GM11168 (cell line): ENCODE measurements around the gene CMC1.

Experiments used
- in situ Hi-C: fragments of 300-500 bp; cut with MboI; formaldehyde crosslinking; loops from one replicate; pipeline ENCODE4 v1.12.0; 2022; ENCODE audit warnings: low sequenced_read_pairs; ENCODE audit not compliant: unreplicated experiment

Gene CMC1

DNA sequence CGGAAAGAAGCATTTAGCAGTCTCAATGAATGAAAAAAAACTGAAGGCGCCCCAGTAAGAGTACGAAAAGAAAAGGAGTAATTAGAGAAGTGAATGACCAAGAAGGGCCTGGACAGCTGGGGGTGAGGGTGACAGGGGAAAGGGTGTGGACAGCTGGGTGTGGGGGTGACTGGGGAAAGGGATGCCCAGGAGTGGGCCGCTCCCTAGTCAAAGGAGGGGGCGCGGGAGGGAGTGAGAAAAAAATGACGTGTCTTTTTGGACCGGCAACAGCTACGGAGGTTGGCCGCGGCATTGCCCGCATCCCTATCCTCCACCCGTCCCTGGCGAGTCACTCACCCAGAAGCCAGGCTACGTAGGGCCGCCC is 106.8 kb downstream of the CMC1 start:
- in situ Hi-C loops, result loop anchor here (10.0 kb wide), 1 partner anchor 643 kb away; no protein-coding TSS in a partner anchor

DNA sequence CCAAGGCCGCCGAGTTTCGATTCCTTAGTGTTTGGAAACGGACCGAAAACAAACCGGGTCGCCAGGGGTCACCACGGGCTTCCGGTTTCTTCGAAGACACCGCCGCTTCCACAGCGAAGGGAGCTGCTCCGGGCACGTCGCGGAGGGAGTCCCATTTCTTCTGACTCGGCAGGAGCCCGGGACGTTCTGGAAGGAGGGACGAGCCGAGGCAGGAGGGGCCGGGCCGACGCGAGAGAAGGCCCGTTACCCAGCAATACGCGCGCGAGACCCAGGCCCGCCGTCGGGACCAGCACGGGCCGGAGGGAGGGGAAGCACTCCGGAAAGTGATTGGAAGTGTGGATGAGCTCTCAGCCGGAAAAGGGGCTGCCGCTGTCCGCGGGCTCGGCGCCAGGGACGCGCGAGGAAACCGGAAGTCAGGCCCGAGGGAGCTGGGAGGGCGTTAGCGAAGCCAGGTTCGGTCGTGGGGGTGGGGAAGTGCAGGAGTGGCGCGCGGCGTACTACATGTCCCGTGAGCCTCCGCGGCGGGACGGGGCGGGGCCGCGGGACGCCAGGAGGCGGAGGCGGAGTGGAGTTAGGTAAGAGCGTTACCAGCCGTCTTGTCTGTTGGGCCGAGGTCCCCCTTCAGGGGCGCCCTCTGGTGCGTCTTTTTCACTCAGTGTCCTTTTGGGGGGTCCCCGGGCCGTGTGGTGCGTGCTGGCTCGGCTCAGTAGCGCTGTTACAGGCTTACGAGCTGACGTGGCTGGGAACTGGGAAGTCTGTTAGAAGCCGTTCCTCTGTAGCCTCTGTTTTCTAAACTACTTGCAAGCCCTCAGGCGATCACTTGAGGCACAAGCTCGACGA is 107.4 kb downstream of the CMC1 start, which contains the start of the genes AZI2 and ZCWPW2:
Gene AZI2, minus strand, starts transcription at position 196 of the 840 bp plus-strand sequence. CDS start 8,207 bp downstream, outside the sequence.
Gene ZCWPW2, plus strand, starts transcription at position 93 of the 840 bp plus-strand sequence. CDS start 64,348 bp downstream, outside the sequence.
- in situ Hi-C loops, result loop anchor here (10.0 kb wide), 1 partner anchor 644 kb away; no protein-coding TSS in a partner anchor

DNA sequence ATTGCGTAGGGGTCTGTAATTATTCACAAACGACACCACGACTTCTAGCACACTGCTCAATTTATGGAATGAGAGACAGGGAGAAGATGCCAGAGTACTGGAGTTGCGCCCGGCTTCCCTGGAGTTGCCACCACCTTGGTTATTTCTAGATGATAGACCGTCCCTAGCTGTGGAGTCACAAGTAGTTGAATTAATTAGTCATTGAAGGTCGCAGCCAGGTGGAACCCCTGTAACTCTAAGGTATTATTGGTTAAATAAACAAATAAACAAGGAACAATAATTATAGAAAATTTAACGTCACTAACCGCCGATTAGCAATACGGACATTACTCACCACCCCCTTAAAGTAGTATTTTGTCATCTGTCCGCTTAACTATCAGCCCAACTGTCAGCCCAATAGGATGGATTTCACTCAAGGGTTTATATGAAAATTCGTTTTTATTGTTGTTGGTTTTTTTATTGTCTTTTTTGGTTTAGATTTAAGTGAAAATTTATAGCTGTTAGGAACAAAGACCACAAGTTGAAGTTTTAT is 108.1 kb downstream of the CMC1 start:
- in situ Hi-C loops, result loop anchor here (10.0 kb wide), 1 partner anchor 645 kb away; no protein-coding TSS in a partner anchor
